Ishikawa (cell line): Measurements from ENCODE around the gene SAMD9L.

ENCODE experiments used
- MAX ChIP-seq: IDR thresholded peaks from 2 replicates; pipeline ENCODE4 v1.6.1; 2012
- TCF12 ChIP-seq: IDR thresholded peaks from 2 replicates; pipeline ENCODE4 v1.6.1; 2012; ENCODE audit warnings: low read depth
- YY1 ChIP-seq: IDR thresholded peaks from 2 replicates; pipeline ENCODE4 v1.6.1; 2012; ENCODE audit warnings: low read depth

GRCh38 chr7:93196336-93196735 is 48.2 kb upstream of the SAMD9L start:
- no peak for TF ChIP-seq MAX
- no peak for TF ChIP-seq TCF12
- no peak for TF ChIP-seq YY1
